Measurements from ENCODE around the gene GNG12. TPM values are rescaled to one million over a fixed set of nuclear protein-coding genes. Genes with fewer than 3 reads are reported as not detected.

The GNG12 gene
- total and polyA plus RNA-seq, 9 of the 15 experiments (the other 6 are each of a cell fraction or from before 2014, with no cell fraction given): 2.6 to 6.0 (median 4.1) TPM

GRCh38 chr1:67686267-67687197 lies 146.7 kb downstream of the GNG12 start (continued):
- no peak for TF ChIP-seq E2F3 (CRISPR knock-in tag; IDR thresholded peaks at IDR 0.05)
- TF ChIP-seq HOXB6 (CRISPR knock-in tag; IDR thresholded peaks at IDR 0.05; ENCODE audit: borderline replicate concordance): no peak
- 0 out of 2 replicates have a peak, but pooled peaks have one; percentile 51 for TF ChIP-seq E2F1 (CRISPR knock-in tag; IDR thresholded peaks at IDR 0.05)
- no peak for TF ChIP-seq SLC30A9 (CRISPR knock-in tag; IDR thresholded peaks at IDR 0.05)
- no peak for TF ChIP-seq HNRNPH1 (optimal IDR thresholded peaks at IDR 0.05; ENCODE audit: low read depth, low read length)
- TF ChIP-seq, protein P1, sequence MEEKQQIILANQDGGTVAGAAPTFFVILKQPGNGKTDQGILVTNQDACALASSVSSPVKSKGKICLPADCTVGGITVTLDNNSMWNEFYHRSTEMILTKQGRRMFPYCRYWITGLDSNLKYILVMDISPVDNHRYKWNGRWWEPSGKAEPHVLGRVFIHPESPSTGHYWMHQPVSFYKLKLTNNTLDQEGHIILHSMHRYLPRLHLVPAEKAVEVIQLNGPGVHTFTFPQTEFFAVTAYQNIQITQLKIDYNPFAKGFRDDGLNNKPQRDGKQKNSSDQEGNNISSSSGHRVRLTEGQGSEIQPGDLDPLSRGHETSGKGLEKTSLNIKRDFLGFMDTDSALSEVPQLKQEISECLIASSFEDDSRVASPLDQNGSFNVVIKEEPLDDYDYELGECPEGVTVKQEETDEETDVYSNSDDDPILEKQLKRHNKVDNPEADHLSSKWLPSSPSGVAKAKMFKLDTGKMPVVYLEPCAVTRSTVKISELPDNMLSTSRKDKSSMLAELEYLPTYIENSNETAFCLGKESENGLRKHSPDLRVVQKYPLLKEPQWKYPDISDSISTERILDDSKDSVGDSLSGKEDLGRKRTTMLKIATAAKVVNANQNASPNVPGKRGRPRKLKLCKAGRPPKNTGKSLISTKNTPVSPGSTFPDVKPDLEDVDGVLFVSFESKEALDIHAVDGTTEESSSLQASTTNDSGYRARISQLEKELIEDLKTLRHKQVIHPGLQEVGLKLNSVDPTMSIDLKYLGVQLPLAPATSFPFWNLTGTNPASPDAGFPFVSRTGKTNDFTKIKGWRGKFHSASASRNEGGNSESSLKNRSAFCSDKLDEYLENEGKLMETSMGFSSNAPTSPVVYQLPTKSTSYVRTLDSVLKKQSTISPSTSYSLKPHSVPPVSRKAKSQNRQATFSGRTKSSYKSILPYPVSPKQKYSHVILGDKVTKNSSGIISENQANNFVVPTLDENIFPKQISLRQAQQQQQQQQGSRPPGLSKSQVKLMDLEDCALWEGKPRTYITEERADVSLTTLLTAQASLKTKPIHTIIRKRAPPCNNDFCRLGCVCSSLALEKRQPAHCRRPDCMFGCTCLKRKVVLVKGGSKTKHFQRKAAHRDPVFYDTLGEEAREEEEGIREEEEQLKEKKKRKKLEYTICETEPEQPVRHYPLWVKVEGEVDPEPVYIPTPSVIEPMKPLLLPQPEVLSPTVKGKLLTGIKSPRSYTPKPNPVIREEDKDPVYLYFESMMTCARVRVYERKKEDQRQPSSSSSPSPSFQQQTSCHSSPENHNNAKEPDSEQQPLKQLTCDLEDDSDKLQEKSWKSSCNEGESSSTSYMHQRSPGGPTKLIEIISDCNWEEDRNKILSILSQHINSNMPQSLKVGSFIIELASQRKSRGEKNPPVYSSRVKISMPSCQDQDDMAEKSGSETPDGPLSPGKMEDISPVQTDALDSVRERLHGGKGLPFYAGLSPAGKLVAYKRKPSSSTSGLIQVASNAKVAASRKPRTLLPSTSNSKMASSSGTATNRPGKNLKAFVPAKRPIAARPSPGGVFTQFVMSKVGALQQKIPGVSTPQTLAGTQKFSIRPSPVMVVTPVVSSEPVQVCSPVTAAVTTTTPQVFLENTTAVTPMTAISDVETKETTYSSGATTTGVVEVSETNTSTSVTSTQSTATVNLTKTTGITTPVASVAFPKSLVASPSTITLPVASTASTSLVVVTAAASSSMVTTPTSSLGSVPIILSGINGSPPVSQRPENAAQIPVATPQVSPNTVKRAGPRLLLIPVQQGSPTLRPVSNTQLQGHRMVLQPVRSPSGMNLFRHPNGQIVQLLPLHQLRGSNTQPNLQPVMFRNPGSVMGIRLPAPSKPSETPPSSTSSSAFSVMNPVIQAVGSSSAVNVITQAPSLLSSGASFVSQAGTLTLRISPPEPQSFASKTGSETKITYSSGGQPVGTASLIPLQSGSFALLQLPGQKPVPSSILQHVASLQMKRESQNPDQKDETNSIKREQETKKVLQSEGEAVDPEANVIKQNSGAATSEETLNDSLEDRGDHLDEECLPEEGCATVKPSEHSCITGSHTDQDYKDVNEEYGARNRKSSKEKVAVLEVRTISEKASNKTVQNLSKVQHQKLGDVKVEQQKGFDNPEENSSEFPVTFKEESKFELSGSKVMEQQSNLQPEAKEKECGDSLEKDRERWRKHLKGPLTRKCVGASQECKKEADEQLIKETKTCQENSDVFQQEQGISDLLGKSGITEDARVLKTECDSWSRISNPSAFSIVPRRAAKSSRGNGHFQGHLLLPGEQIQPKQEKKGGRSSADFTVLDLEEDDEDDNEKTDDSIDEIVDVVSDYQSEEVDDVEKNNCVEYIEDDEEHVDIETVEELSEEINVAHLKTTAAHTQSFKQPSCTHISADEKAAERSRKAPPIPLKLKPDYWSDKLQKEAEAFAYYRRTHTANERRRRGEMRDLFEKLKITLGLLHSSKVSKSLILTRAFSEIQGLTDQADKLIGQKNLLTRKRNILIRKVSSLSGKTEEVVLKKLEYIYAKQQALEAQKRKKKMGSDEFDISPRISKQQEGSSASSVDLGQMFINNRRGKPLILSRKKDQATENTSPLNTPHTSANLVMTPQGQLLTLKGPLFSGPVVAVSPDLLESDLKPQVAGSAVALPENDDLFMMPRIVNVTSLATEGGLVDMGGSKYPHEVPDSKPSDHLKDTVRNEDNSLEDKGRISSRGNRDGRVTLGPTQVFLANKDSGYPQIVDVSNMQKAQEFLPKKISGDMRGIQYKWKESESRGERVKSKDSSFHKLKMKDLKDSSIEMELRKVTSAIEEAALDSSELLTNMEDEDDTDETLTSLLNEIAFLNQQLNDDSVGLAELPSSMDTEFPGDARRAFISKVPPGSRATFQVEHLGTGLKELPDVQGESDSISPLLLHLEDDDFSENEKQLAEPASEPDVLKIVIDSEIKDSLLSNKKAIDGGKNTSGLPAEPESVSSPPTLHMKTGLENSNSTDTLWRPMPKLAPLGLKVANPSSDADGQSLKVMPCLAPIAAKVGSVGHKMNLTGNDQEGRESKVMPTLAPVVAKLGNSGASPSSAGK (IDR thresholded peaks at IDR 0.05): no peak
- TF ChIP-seq ZBTB1 (CRISPR knock-in tag; IDR thresholded peaks at IDR 0.05; ENCODE audit: borderline replicate concordance, low read depth): 0 out of 2 replicates have a peak, but pooled peaks have one; percentile 72
- TF ChIP-seq MAFK (IDR thresholded peaks at IDR 0.05; ENCODE audit: low read length): peak; percentile 80
- TF ChIP-seq, protein P2, sequence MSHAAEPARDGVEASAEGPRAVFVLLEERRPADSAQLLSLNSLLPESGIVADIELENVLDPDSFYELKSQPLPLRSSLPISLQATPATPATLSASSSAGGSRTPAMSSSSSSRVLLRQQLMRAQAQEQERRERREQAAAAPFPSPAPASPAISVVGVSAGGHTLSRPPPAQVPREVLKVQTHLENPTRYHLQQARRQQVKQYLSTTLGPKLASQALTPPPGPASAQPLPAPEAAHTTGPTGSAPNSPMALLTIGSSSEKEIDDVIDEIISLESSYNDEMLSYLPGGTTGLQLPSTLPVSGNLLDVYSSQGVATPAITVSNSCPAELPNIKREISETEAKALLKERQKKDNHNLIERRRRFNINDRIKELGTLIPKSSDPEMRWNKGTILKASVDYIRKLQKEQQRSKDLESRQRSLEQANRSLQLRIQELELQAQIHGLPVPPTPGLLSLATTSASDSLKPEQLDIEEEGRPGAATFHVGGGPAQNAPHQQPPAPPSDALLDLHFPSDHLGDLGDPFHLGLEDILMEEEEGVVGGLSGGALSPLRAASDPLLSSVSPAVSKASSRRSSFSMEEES (CRISPR knock-in tag; IDR thresholded peaks at IDR 0.05): no peak
- peak; percentile 78 for TF ChIP-seq NBN (IDR thresholded peaks at IDR 0.05; ENCODE audit: low read depth)
- TF ChIP-seq ESRRA (IDR thresholded peaks at IDR 0.05; ENCODE audit: borderline replicate concordance, low read depth): peak; percentile 46; the same call in 1 of the 2 replicates

All from K562 (cell line).